Activated CD8-positive, alpha-beta memory T cell treated with anti-CD3 and anti-CD28 coated beads for 36 hours (primary cell): ENCODE measurements around the gene ANKRD18B. TPM values are rescaled to one million over a fixed set of nuclear protein-coding genes. Genes with fewer than 3 reads are reported as not detected.
"Not testable (repeated sequence)": the region's sequence is repeated elsewhere in the genome, so short reads cannot be mapped to it uniquely, and the experiment has no call there.

Experiments
- CTCF ChIA-PET: fragments of 350-600 bp; sonication (Branson Sonifier 250); formaldehyde crosslinking; loops from one replicate; lab custom pipeline; 2021; ENCODE audit warnings: antibody characterized with exemption; lab: Charles Lee
- POLR2A ChIA-PET: fragments of 350-600 bp; sonication (Branson Sonifier 250); formaldehyde crosslinking; loops from one replicate; lab custom pipeline; 2021; ENCODE audit warnings: antibody characterized with exemption; lab: Charles Lee
- total RNA-seq, 2 experiments: library from RNA; stranded (reverse); gene quantifications; one replicate each; pipeline ENCODE4 v1.2.3, GENCODE V29; 2021

ANKRD18B gene
- 1 to 10 TPM in 1 of 2 experiments, under 1 TPM in 1; 0.73 to 1.1 TPM for total RNA-seq

- POLR2A ChIA-PET = not testable (repeated sequence)
These were observed at the start of gene ANKRD18B for GRCh38 chr9:33523397-33524305. TSS of gene ANKRD18B (plus strand) at chr9:33524251. CDS start at chr9:33524490, 239 bp downstream.

GRCh38 chr9:33475357-33475756, 48.7 kb upstream of the ANKRD18B start:
- ChIA-PET CTCF (interaction anchor here (0.7 to 1.5 kb wide), 2 partner anchors 59 to 72 kb away, joined by 3 read pairs; no protein-coding TSS in a partner anchor), POLR2A (no interaction called here)

More at GRCh38 chr9:33523397-33524305, at the start of gene ANKRD18B:
- CTCF ChIA-PET = interaction anchor here (1.5 kb wide), 1 partner anchor 50 kb away, joined by 3 read pairs; the partner anchor contains the start of gene NOL6

- CTCF ChIA-PET = interaction anchor here (1.0 to 1.5 kb wide), 2 partner anchors 60 to 201 kb away, joined by 3 read pairs; no protein-coding TSS in a partner anchor
- POLR2A ChIA-PET = no interaction called here
These were observed 47.5 kb upstream of the ANKRD18B start for GRCh38 chr9:33476503-33476902.

GRCh38 chr9:33480106-33480505, 43.9 kb upstream of the ANKRD18B start:
- ChIA-PET CTCF (interaction anchor here (1.0 to 1.7 kb wide), 3 partner anchors 14 to 65 kb away, joined by 3 to 4 read pairs (median 3); no protein-coding TSS in a partner anchor), POLR2A (no interaction called here)

- CTCF ChIA-PET = interaction anchor here (1.0 to 1.7 kb wide), 3 partner anchors 15 to 66 kb away, joined by 3 read pairs; no protein-coding TSS in a partner anchor
- POLR2A ChIA-PET = no interaction called here
These were observed 43.1 kb upstream of the ANKRD18B start for GRCh38 chr9:33480976-33481375.

GRCh38 chr9:33485312-33485711, 38.7 kb upstream of the ANKRD18B start:
- CTCF ChIA-PET, POLR2A ChIA-PET: not testable (repeated sequence)

GRCh38 chr9:33489066-33489465, 35.0 kb upstream of the ANKRD18B start:
- POLR2A ChIA-PET = interaction anchor here (0.6 kb wide), 1 partner anchor 91 kb away, joined by 7 read pairs; no protein-coding TSS in a partner anchor
- CTCF ChIA-PET = no interaction called here

GRCh38 chr9:33493819-33494218, 30.2 kb upstream of the ANKRD18B start:
- CTCF ChIA-PET, POLR2A ChIA-PET: not testable (repeated sequence)

- POLR2A ChIA-PET = no interaction called here
- CTCF ChIA-PET = interaction anchor here (0.7 kb wide), 1 partner anchor 94 kb away, joined by 3 read pairs; no protein-coding TSS in a partner anchor
These were observed 25.7 kb upstream of the ANKRD18B start for GRCh38 chr9:33498387-33498786.

GRCh38 chr9:33506626-33507370, 17.3 kb upstream of the ANKRD18B start:
- ChIA-PET CTCF (interaction anchor here (0.7 kb wide), 1 partner anchor 1098 kb away, joined by 5 read pairs; no protein-coding TSS in a partner anchor), POLR2A (no interaction called here)

GRCh38 chr9:33510262-33511183, 13.5 kb upstream of the ANKRD18B start:
- ChIA-PET POLR2A (interaction anchor here (0.6 to 0.7 kb wide), 2 partner anchors 52 to 91 kb away, joined by 3 read pairs; no protein-coding TSS in a partner anchor), CTCF (no interaction called here)

GRCh38 chr9:33511184-33511517, 12.9 kb upstream of the ANKRD18B start:
- POLR2A ChIA-PET, CTCF ChIA-PET: not testable (repeated sequence)

- POLR2A ChIA-PET, CTCF ChIA-PET: not testable (repeated sequence)
These were observed 11.5 kb upstream of the ANKRD18B start for GRCh38 chr9:33512535-33512934.

- POLR2A ChIA-PET, CTCF ChIA-PET: not testable (repeated sequence)
These were observed 8.6 kb upstream of the ANKRD18B start for GRCh38 chr9:33515342-33515995.

- POLR2A ChIA-PET = not testable (repeated sequence)
- CTCF ChIA-PET = interaction anchor here (1.2 kb wide), 1 partner anchor 14 kb away, joined by 3 read pairs; no protein-coding TSS in a partner anchor
These were observed 7.7 kb upstream of the ANKRD18B start for GRCh38 chr9:33516397-33516796.

GRCh38 chr9:33517373-33517772, 6.7 kb upstream of the ANKRD18B start:
- CTCF ChIA-PET = interaction anchor here (0.9 to 1.2 kb wide), 3 partner anchors 15 to 114 kb away, joined by 3 to 4 read pairs (median 3); no protein-coding TSS in a partner anchor
- POLR2A ChIA-PET = no interaction called here

GRCh38 chr9:33517934-33518577, 6.0 kb upstream of the ANKRD18B start:
- CTCF ChIA-PET = interaction anchor here (1.0 kb wide), 1 partner anchor 115 kb away, joined by 3 read pairs; no protein-coding TSS in a partner anchor
- POLR2A ChIA-PET = not testable (repeated sequence)
